CD14-positive monocyte (primary cell): Measurements from ENCODE around the gene CNTNAP5. TPM values are rescaled to one million over a fixed set of nuclear protein-coding genes. Genes with fewer than 3 reads are reported as not detected.

Experiments used
- DNase-seq, 3 donors: peaks; one replicate each; pipeline ENCODE4 v3.0.0-alpha.2; 2011 to 2022
- H2AFZ ChIP-seq: 2 replicates; pipeline ENCODE4 v1.6.0; 2012; ENCODE audit warnings: mild to moderate bottlenecking, low read depth, low read length, inconsistent platforms; ENCODE audit not compliant: insufficient read depth, poor library complexity, severe bottlenecking
- H3K27ac ChIP-seq, 2 donors: 1 replicate in 1 of 2; 2 replicates in 1 of 2; pipeline ENCODE4 v1.5.1; 2012 to 2013; ENCODE audit warnings: low read length in 2 of 2, control low read depth in 1 of 2, inconsistent platforms in 1 of 2, low read depth in 1 of 2, mild to moderate bottlenecking in 1 of 2
- H3K27me3 ChIP-seq, 2 donors: one replicate each; pipeline versions ENCODE4 v1.6.0 to v1.6.1; 2011 to 2013; ENCODE audit warnings: low read length in 2 of 2; ENCODE audit not compliant: control insufficient read depth in 2 of 2, insufficient read depth in 2 of 2
- H3K36me3 ChIP-seq, 2 donors: replicated peaks in 1 of 2; 1 replicate in 1 of 2; 2 replicates in 1 of 2; pipeline versions ENCODE4 v1.5.1 to v1.6.1; 2012 to 2013; ENCODE audit warnings: low read length in 2 of 2, control low read depth in 1 of 2, inconsistent platforms in 1 of 2, mild to moderate bottlenecking in 1 of 2; ENCODE audit not compliant: insufficient read depth in 2 of 2, control insufficient read depth in 1 of 2
- H3K4me1 ChIP-seq, 2 donors: 1 replicate in 1 of 2; 2 replicates in 1 of 2; pipeline versions ENCODE4 v1.5.1 to v1.6.1; 2012 to 2013; ENCODE audit warnings: low read length in 2 of 2, control low read depth in 1 of 2, inconsistent platforms in 1 of 2, mild to moderate bottlenecking in 1 of 2, moderate library complexity in 1 of 2; ENCODE audit not compliant: insufficient read depth in 2 of 2, control insufficient read depth in 1 of 2
- H3K4me2 ChIP-seq: replicated peaks from 2 replicates; pipeline ENCODE3; 2012; ENCODE audit warnings: low read length, moderate library complexity, mild to moderate bottlenecking; ENCODE audit not compliant: poor library complexity, severe bottlenecking; ENCODE audit errors: extremely low read depth
- H3K4me3 ChIP-seq, 3 experiments: fragments of 200-600 bp in 1 of 3; sonication (generic) in 1 of 3; replicated peaks in 1 of 3; 1 replicate in 2 of 3; 2 replicates in 1 of 3; pipeline ENCODE4 v1.5.1; 2011 to 2013; ENCODE audit warnings: low read length in 3 of 3, mild to moderate bottlenecking in 3 of 3, control low read depth in 2 of 3, low read depth in 2 of 3, inconsistent platforms in 1 of 3, moderate library complexity in 1 of 3
- H3K79me2 ChIP-seq: 2 replicates; pipeline ENCODE4 v1.6.0; 2012; ENCODE audit warnings: mild to moderate bottlenecking, control low read depth, inconsistent platforms, low read length, moderate library complexity; ENCODE audit not compliant: insufficient read depth
- H3K9ac ChIP-seq: 2 replicates; pipeline ENCODE4 v1.6.0; 2017; ENCODE audit warnings: low read length, mild to moderate bottlenecking; ENCODE audit not compliant: insufficient read depth, poor library complexity, severe bottlenecking
- H3K9me3 ChIP-seq, 2 donors: replicated peaks in 1 of 2; 1 replicate in 1 of 2; 2 replicates in 1 of 2; pipeline versions ENCODE4 v1.5.1 to v1.6.1; 2012 to 2013; ENCODE audit warnings: low read length in 2 of 2, control low read depth in 1 of 2; ENCODE audit not compliant: control insufficient read depth in 1 of 2, insufficient read depth in 1 of 2
- H4K20me1 ChIP-seq: 2 replicates; pipeline ENCODE4 v1.6.0; 2012; ENCODE audit warnings: mild to moderate bottlenecking, low read length, control low read depth, moderate library complexity; ENCODE audit not compliant: insufficient read depth
- H3K27ac Mint-ChIP-seq, 7 donors: one replicate each; pipeline ENCODE4 v1.8.0; 2020; ENCODE audit warnings: mild to moderate bottlenecking in 7 of 7, mixed read lengths in 7 of 7, moderate library complexity in 6 of 7, inconsistent platforms in 2 of 7
- H3K27me3 Mint-ChIP-seq, 3 donors: one replicate each; pipeline ENCODE4 v1.8.0; 2021 to 2022; ENCODE audit warnings: low read depth in 3 of 3, mild to moderate bottlenecking in 3 of 3, mixed read lengths in 3 of 3, moderate library complexity in 3 of 3, inconsistent platforms in 1 of 3
- H3K36me3 Mint-ChIP-seq, 2 donors: one replicate each; pipeline ENCODE4 v1.8.0; 2020; ENCODE audit warnings: mixed read lengths in 2 of 2, inconsistent platforms in 1 of 2, mild to moderate bottlenecking in 1 of 2
- H3K4me1 Mint-ChIP-seq: one replicate; pipeline ENCODE4 v1.8.0; 2020; ENCODE audit warnings: mild to moderate bottlenecking, mixed read lengths
- H3K4me3 Mint-ChIP-seq, 2 donors: one replicate each; pipeline ENCODE4 v1.8.0; 2020; ENCODE audit warnings: mild to moderate bottlenecking in 2 of 2, mixed read lengths in 2 of 2, moderate library complexity in 1 of 2
- H3K9me3 Mint-ChIP-seq, 7 donors: one replicate each; pipeline ENCODE4 v1.8.0; 2020 to 2022; ENCODE audit warnings: mixed read lengths in 7 of 7, mild to moderate bottlenecking in 6 of 7, moderate library complexity in 6 of 7, inconsistent platforms in 2 of 7
- CTCF ChIP-seq: fragments of 200-600 bp; IDR thresholded peaks from one replicate; pipeline ENCODE4 v1.8.0; 2022; ENCODE audit warnings: antibody characterized with exemption, mild to moderate bottlenecking
- WGBS: methylation state at CpG from one replicate; pipeline ENCODE4 v1.1.5; 2013; ENCODE audit warnings: missing lambda C conversion rate; ENCODE audit not compliant: insufficient coverage; 5-methylcytosine and 5-hydroxymethylcytosine counted together
- intact Hi-C, 2 donors: fragments of 100-400 bp; cut with micrococcal nuclease; formaldehyde crosslinking; loops; one replicate each; pipeline versions ENCODE4 v1.15.0 to v1.15.1; 2023
- polyA plus RNA-seq, 3 donors: library from polyadenylated mRNA; depleted of rRNA in 1 of 3; unstranded in 2 of 3; stranded (reverse) in 1 of 3; fragments of 300-500 nt in 2 of 3; fragments of >200 nt in 1 of 3; fragmentation: Illumina TruSeq in 2 of 3; gene quantifications; 1 replicate in 2 of 3; 2 replicates in 1 of 3; pipeline ENCODE4 v1.2.3, GENCODE V29; 2012 to 2021

CNTNAP5 gene
- polyA plus RNA-seq, 3 donors, result not detected

GRCh38 chr2:124666976-124667375, 641.9 kb downstream of the CNTNAP5 start:
- Mint-ChIP-seq H3K27ac (no peak overlapping the region), H3K36me3 (no peaks in the 10 kb centered on the region), H3K4me1 (no peaks in the 10 kb centered on the region), H3K9me3 (peaks cover 0 to 7% (median 4%) of the 10 kb centered on the region in 7 donors), H3K27me3 (peaks cover 0 to 2% (median 0%) of the 10 kb centered on the region in 3 donors), H3K4me3 (no peak overlapping the region)
- no peaks in the 10 kb centered on the region for H4K20me1 ChIP-seq
- H3K4me2 ChIP-seq, result no peak overlapping the region
- no peaks in the 10 kb centered on the region for H3K27me3 ChIP-seq
- H2AFZ ChIP-seq, result no peak overlapping the region
- no CpG with 5 or more reads among the region's 2 CpGs for WGBS
- H3K9me3 ChIP-seq, result peaks cover 5 to 6% of the 10 kb centered on the region in 2 donors
- H3K4me3 ChIP-seq, result no peak overlapping the region
- H3K79me2 ChIP-seq, result no peaks in the 10 kb centered on the region
- H3K27ac ChIP-seq, result no peak overlapping the region
- H3K9ac ChIP-seq, result no peak overlapping the region
- no peak for TF ChIP-seq CTCF
- DNase-seq, result no peak
- intact Hi-C loops, result no loop called here
- H3K4me1 ChIP-seq, result no peaks in the 10 kb centered on the region
- no peaks in the 10 kb centered on the region for H3K36me3 ChIP-seq

- no CpG with 5 or more reads among the region's 2 CpGs for WGBS
- Mint-ChIP-seq H3K4me3 (peak overlapping the region in 1 of 2 donors; percentile 13), H3K27me3 (peaks cover 0 to 2% (median 0%) of the 10 kb centered on the region in 3 donors), H3K27ac (no peak overlapping the region), H3K4me1 (no peaks in the 10 kb centered on the region), H3K9me3 (peaks cover 0 to 7% (median 4%) of the 10 kb centered on the region in 7 donors), H3K36me3 (no peaks in the 10 kb centered on the region)
- TF ChIP-seq CTCF, result no peak
- Histone ChIP-seq H4K20me1 (no peaks in the 10 kb centered on the region), H3K4me2 (no peak overlapping the region), H3K9ac (no peak overlapping the region), H3K4me3 (no peak overlapping the region), H3K9me3 (peaks cover 6 to 7% of the 10 kb centered on the region in 2 donors), H3K36me3 (no peaks in the 10 kb centered on the region), H2AFZ (no peak overlapping the region), H3K79me2 (no peaks in the 10 kb centered on the region), H3K27ac (no peak overlapping the region), H3K27me3 (no peaks in the 10 kb centered on the region), H3K4me1 (no peaks in the 10 kb centered on the region)
- no peak for DNase-seq
- intact Hi-C loops, result no loop called here
Measured at GRCh38 chr2:124668161-124668560, 643.1 kb downstream of the CNTNAP5 start.
